GM21367 (cell line): ENCODE results near the gene FAM131A.

Source experiments
- ATAC-seq: cut with Tn5 transposase; IDR thresholded peaks from one replicate; pipeline ENCODE4 v1.9.1; 2021; ENCODE audit not compliant: unreplicated experiment

FAM131A gene

DNA sequence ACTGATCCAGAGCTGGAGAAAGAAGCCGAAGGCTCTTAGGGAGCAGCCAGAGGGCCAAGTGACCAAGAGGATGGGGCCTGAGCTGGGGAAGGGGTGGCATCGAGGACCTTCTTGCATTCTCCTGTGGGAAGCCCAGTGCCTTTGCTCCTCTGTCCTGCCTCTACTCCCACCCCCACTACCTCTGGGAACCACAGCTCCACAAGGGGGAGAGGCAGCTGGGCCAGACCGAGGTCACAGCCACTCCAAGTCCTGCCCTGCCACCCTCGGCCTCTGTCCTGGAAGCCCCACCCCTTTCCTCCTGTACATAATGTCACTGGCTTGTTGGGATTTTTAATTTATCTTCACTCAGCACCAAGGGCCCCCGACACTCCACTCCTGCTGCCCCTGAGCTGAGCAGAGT lies 52.0 kb downstream of the FAM131A start:
- ATAC-seq, result no peak

GRCh38 chr3:184389935-184390528 lies 52.6 kb downstream of the FAM131A start:
- no peak for ATAC-seq

- no peak for ATAC-seq
Measured at GRCh38 chr3:184391266-184391665, 53.9 kb downstream of the FAM131A start.

- no peak for ATAC-seq
Measured at GRCh38 chr3:184395320-184395660, 57.9 kb downstream of the FAM131A start.
